ENCODE data around the gene POLE.
"Not testable (repeated sequence)": the region's sequence is repeated elsewhere in the genome, so short reads cannot be mapped to it uniquely, and the experiment has no call there.

POLE gene

GRCh38 chr12:132717011-132717410 lies 29.9 kb upstream of the POLE start:
- no peak for DNase-seq

- no peak for DNase-seq
Measured at GRCh38 chr12:132716356-132716755, 29.2 kb upstream of the POLE start.

GRCh38 chr12:132715874-132716273 lies 28.7 kb upstream of the POLE start:
- no peak for DNase-seq

GRCh38 chr12:132713123-132713522 lies 26.0 kb upstream of the POLE start:
- no peak for DNase-seq

GRCh38 chr12:132711080-132711843 lies 24.1 kb upstream of the POLE start:
- DNase-seq, result no peak

GRCh38 chr12:132710405-132711079 lies 23.4 kb upstream of the POLE start, which contains the start of gene PGAM5:
TSS of gene PGAM5 (plus strand) at chr12:132710842. CDS start at chr12:132710877, 35 bp downstream.
- peak; percentile 41 to 54 for DNase-seq

- DNase-seq, result no peak
Measured at GRCh38 chr12:132710043-132710404, 22.9 kb upstream of the POLE start.

- no peak for DNase-seq
Measured at GRCh38 chr12:132708150-132708549, 21.0 kb upstream of the POLE start.

- no peak for DNase-seq
Measured at GRCh38 chr12:132707241-132707640, 20.1 kb upstream of the POLE start.

- DNase-seq, result no peak
Measured at GRCh38 chr12:132703641-132704040, 16.5 kb upstream of the POLE start.

GRCh38 chr12:132702640-132703039 lies 15.5 kb upstream of the POLE start:
- no peak for DNase-seq

GRCh38 chr12:132700212-132700822 lies 13.2 kb upstream of the POLE start:
- no peak for DNase-seq

GRCh38 chr12:132698341-132698740 lies 11.2 kb upstream of the POLE start:
- DNase-seq, result no peak

- DNase-seq, result no peak
Measured at GRCh38 chr12:132695431-132695830, 8.3 kb upstream of the POLE start.

GRCh38 chr12:132694888-132695287 lies 7.7 kb upstream of the POLE start:
- not testable (repeated sequence) for DNase-seq

GRCh38 chr12:132692030-132692429 lies 4.9 kb upstream of the POLE start:
- DNase-seq, result not testable (repeated sequence)

GRCh38 chr12:132690112-132690511 lies 3.0 kb upstream of the POLE start:
- DNase-seq, result no peak

- no peak for DNase-seq
Measured at GRCh38 chr12:132689227-132689626, 2.1 kb upstream of the POLE start.

- DNase-seq, result no peak
Measured at GRCh38 chr12:132686825-132687210, 324 bp downstream of the POLE start.

GRCh38 chr12:132685400-132685799 lies 1.7 kb downstream of the POLE start:
- DNase-seq, result no peak

GRCh38 chr12:132677492-132677891 lies 9.7 kb downstream of the POLE start:
- no peak for DNase-seq

- DNase-seq, result no peak
Measured at GRCh38 chr12:132675757-132676432, 11.2 kb downstream of the POLE start.

GRCh38 chr12:132674561-132674960 lies 12.6 kb downstream of the POLE start:
- DNase-seq, result no peak

All from bone marrow (tissue), 2 donors.